OCI-LY1 (cell line): Measurements from ENCODE around the gene RELCH.
A peak's percentile ranks its signal among the peaks of the same experiment; 100 is the strongest.

Experiments
- H2AFZ ChIP-seq: fragments of 200-600 bp; sonication (generic), shearing (Covaris generic); 2 replicates; pipeline ENCODE4 v1.6.0; 2014; ENCODE audit warnings: antibody characterized with exemption, mild to moderate bottlenecking, low read length
- H3F3A ChIP-seq: fragments of 200-600 bp; sonication (generic), shearing (Covaris generic); 2 replicates; pipeline ENCODE4 v1.6.0; 2014; ENCODE audit warnings: mild to moderate bottlenecking, antibody characterized with exemption, low read length, moderate library complexity; ENCODE audit not compliant: insufficient read depth
- H3K27ac ChIP-seq: fragments of 200-600 bp; sonication (generic); 2 replicates; pipeline ENCODE4 v1.5.1; 2014; ENCODE audit warnings: low read length, mixed run types, mild to moderate bottlenecking, low read depth; ENCODE audit not compliant: poor library complexity, severe bottlenecking
- H3K27me3 ChIP-seq: fragments of 200-600 bp; sonication (generic); 2 replicates; pipeline ENCODE4 v1.6.0; 2014; ENCODE audit warnings: antibody characterized with exemption, mild to moderate bottlenecking, low read length, moderate library complexity; ENCODE audit not compliant: insufficient read depth
- H3K36me3 ChIP-seq: fragments of 200-600 bp; sonication (generic); 2 replicates; pipeline ENCODE4 v1.6.1; 2014; ENCODE audit warnings: mild to moderate bottlenecking, antibody characterized with exemption, low read length, moderate library complexity, mixed read lengths; ENCODE audit not compliant: insufficient read depth
- H3K4me1 ChIP-seq: fragments of 200-600 bp; sonication (generic); 2 replicates; pipeline ENCODE4 v1.5.1; 2014; ENCODE audit warnings: mild to moderate bottlenecking, low read length, moderate library complexity; ENCODE audit not compliant: insufficient read depth, severe bottlenecking
- H3K4me2 ChIP-seq: fragments of 200-600 bp; sonication (generic), shearing (Covaris generic); 2 replicates; pipeline ENCODE4 v1.6.1; 2014; ENCODE audit warnings: low read length
- H3K4me3 ChIP-seq: fragments of 200-600 bp; sonication (generic); 2 replicates; pipeline ENCODE4 v1.5.1; 2014; ENCODE audit warnings: low read length, low read depth, mild to moderate bottlenecking, mixed read lengths; ENCODE audit not compliant: poor library complexity, severe bottlenecking
- H3K79me2 ChIP-seq: fragments of 200-600 bp; shearing (Covaris generic); 2 replicates; pipeline ENCODE4 v1.6.1; 2016; ENCODE audit warnings: mixed run types, low read length, mixed read lengths; ENCODE audit not compliant: insufficient read depth
- H3K9ac ChIP-seq: fragments of 200-600 bp; sonication (generic), shearing (Covaris generic); 2 replicates; pipeline ENCODE4 v1.6.1; 2014; ENCODE audit warnings: mild to moderate bottlenecking, low read length, mixed read lengths
- H3K9me2 ChIP-seq: fragments of 200-600 bp; sonication (generic), shearing (Covaris generic); 2 replicates; pipeline ENCODE4 v1.6.1; 2014; ENCODE audit warnings: low read depth, mild to moderate bottlenecking, low read length, mixed read lengths
- H3K9me3 ChIP-seq: fragments of 200-600 bp; shearing (Covaris generic); 2 replicates; pipeline ENCODE4 v1.6.1; 2014; ENCODE audit warnings: low read length, mixed read lengths
- H4K20me1 ChIP-seq: fragments of 200-600 bp; sonication (generic), shearing (Covaris generic); 2 replicates; pipeline ENCODE4 v1.6.0; 2016; ENCODE audit warnings: mild to moderate bottlenecking, low read length; ENCODE audit not compliant: insufficient read depth
- CTCF ChIP-seq: fragments of 200-600 bp; sonication (generic), shearing (Covaris generic); IDR thresholded peaks from 2 replicates; pipeline ENCODE4 v1.5.1; 2017; ENCODE audit warnings: mild to moderate bottlenecking, antibody characterized with exemption, low read length, moderate library complexity, mixed read lengths
- EZH2 ChIP-seq: fragments of 200-600 bp; sonication (generic), shearing (Covaris generic); IDR thresholded peaks from 2 replicates; pipeline ENCODE4 v1.8.0; 2017; ENCODE audit warnings: borderline replicate concordance, mixed run types, mild to moderate bottlenecking, antibody characterized with exemption, low read length, moderate library complexity, mixed read lengths

Gene RELCH

DNA sequence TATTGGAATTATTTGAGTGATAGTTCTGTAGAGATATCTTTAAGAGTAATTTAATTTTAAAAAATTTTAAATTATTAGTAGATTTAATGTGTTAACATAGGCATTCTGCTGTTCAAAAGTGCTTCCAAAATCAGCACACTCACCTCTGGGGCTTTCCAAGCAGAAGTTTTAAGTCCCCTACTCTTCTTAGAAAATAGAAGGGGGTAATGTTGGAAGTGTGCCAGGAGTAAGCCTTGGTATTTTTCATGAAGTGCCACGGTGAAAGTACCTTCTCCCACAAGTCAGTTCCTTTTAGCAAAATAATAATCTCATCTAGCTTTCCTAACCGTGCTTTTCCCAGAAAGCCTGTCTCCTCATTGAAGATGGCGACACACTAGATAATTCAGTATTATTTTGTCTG is 134.1 kb downstream of the RELCH start:
- H3K9me3 ChIP-seq: no peaks in the 10 kb centered on the region
- no peak overlapping the region for H2AFZ ChIP-seq
- H3F3A ChIP-seq: no peaks in the 10 kb centered on the region
- H3K79me2 ChIP-seq: no peaks in the 10 kb centered on the region
- TF ChIP-seq CTCF: no peak
- no peak for TF ChIP-seq EZH2
- H3K36me3 ChIP-seq: no peaks in the 10 kb centered on the region
- no peak overlapping the region for H3K4me2 ChIP-seq
- no peak overlapping the region for H3K4me3 ChIP-seq
- no peak overlapping the region for H3K9ac ChIP-seq
- no peaks in the 10 kb centered on the region for H3K9me2 ChIP-seq
- no peaks in the 10 kb centered on the region for H3K27me3 ChIP-seq
- H4K20me1 ChIP-seq: no peaks in the 10 kb centered on the region
- no peak overlapping the region for H3K27ac ChIP-seq
- peaks cover 17% of the 10 kb centered on the region for H3K4me1 ChIP-seq

DNA sequence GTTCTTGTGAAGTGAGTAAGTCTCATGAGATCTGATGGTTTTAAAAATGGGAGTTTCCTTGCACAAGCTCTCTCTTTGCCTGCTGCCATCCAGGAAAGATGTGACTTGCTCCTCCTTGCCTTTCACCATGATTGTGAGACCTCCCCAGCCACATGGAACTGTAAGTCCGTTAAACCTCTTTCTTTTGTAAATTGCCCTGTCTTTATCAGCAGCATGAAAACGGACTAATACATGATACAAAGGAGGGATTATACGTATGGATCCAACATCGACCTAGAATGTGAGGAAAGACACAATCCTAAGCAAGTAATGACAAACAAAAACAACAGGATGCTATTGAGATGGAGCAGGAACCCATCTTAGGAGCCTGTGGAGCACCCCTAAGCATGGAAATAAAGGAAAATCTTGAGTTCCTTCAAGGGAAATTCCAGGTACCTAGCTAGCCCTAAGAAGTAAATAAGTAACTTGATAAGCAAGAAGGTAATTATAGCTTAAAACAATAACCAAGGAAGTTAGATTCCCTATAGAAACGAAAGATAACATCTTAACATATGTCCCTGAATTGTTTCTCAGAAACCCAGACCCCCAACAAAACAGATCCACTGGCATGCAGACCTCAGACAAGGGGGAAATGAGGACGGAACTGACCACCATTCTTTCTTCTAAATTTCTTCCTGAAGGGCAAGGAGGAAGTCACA is 136.6 kb downstream of the RELCH start:
- H3K36me3 ChIP-seq: no peaks in the 10 kb centered on the region
- no peaks in the 10 kb centered on the region for H3K9me3 ChIP-seq
- H3K79me2 ChIP-seq: no peaks in the 10 kb centered on the region
- no peak overlapping the region for H3K27ac ChIP-seq
- no peak overlapping the region for H3K4me2 ChIP-seq
- no peaks in the 10 kb centered on the region for H3K27me3 ChIP-seq
- no peak overlapping the region for H2AFZ ChIP-seq
- no peaks in the 10 kb centered on the region for H3F3A ChIP-seq
- H3K4me1 ChIP-seq: peaks cover 19% of the 10 kb centered on the region
- H3K4me3 ChIP-seq: no peak overlapping the region
- H3K9ac ChIP-seq: no peak overlapping the region
- H3K9me2 ChIP-seq: no peaks in the 10 kb centered on the region
- H4K20me1 ChIP-seq: no peaks in the 10 kb centered on the region
- TF ChIP-seq CTCF: no peak
- TF ChIP-seq EZH2: no peak

DNA sequence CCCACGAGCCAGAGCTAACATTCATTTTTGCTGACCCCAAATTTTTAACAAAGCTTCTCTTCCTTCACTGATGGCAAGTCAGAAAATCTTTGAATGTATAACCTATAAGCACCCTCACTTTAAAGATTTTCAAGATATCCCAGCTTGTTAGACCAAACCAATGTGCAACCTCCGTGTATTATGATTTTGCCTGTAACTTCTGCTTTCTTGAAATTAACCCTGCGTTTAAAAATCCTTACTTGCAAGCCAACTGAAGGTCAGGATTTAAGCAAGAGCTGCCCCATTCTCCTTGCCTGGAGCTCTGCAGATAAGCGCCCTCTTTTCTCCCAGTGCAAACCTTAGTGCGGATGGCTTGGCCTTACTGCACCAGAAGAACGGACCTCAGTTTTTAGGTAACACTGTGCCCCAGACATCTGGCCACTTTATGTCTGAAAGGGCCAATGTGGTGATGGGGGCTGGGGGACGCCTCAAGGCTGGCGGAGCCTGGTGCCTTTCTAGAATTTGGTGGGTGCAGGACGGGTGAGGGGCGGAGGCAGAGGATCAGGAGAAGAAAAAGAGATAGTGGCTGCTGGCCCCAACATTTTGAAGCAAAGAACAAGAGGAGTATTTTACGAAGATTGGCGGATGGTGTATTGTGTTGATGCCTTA is 137.2 kb downstream of the RELCH start:
- H3K9me3 ChIP-seq: no peaks in the 10 kb centered on the region
- H3K79me2 ChIP-seq: no peaks in the 10 kb centered on the region
- no peaks in the 10 kb centered on the region for H3K9me2 ChIP-seq
- no peak for TF ChIP-seq CTCF
- TF ChIP-seq EZH2: no peak
- no peaks in the 10 kb centered on the region for H3F3A ChIP-seq
- no peak overlapping the region for H3K27ac ChIP-seq
- H3K9ac ChIP-seq: no peak overlapping the region; the same call in 1 of the 2 replicates
- H3K4me3 ChIP-seq: peak overlapping the region; percentile 52
- H2AFZ ChIP-seq: no peak overlapping the region
- H3K4me2 ChIP-seq: peak overlapping the region; percentile 65
- no peaks in the 10 kb centered on the region for H3K27me3 ChIP-seq
- no peaks in the 10 kb centered on the region for H3K36me3 ChIP-seq
- peaks cover 19% of the 10 kb centered on the region for H3K4me1 ChIP-seq
- no peaks in the 10 kb centered on the region for H4K20me1 ChIP-seq
